ENCODE data around the gene CD300H.
A peak's percentile ranks its signal among the peaks of the same experiment; 100 is the strongest.

CD300H gene

GRCh38 chr17:74547736-74548135 lies 19.6 kb downstream of the CD300H start:
- peak; percentile 69 to 73 for DNase-seq

GRCh38 chr17:74547264-74547663 lies 20.0 kb downstream of the CD300H start:
- DNase-seq = no peak

- no peak for DNase-seq
These were observed 20.7 kb downstream of the CD300H start for GRCh38 chr17:74546586-74546985.

GRCh38 chr17:74545843-74546230 lies 21.5 kb downstream of the CD300H start, which contains the start of gene CD300C:
TSS of gene CD300C (minus strand) at chr17:74546115. CDS start at chr17:74545782, 333 bp downstream.
- DNase-seq = peak; percentile 62 to 83

- no peak for DNase-seq
These were observed 22.1 kb downstream of the CD300H start for GRCh38 chr17:74544991-74545842.

- DNase-seq = no peak
These were observed 23.2 kb downstream of the CD300H start for GRCh38 chr17:74543891-74544760.

- DNase-seq = no peak
These were observed 23.9 kb downstream of the CD300H start for GRCh38 chr17:74543406-74543805.

GRCh38 chr17:74542727-74543383 lies 24.5 kb downstream of the CD300H start:
- no peak for DNase-seq

GRCh38 chr17:74542166-74542565 lies 25.1 kb downstream of the CD300H start:
- no peak for DNase-seq

GRCh38 chr17:74541176-74542111 lies 25.9 kb downstream of the CD300H start:
- DNase-seq = no peak

- DNase-seq = no peak
These were observed 28.0 kb downstream of the CD300H start for GRCh38 chr17:74539281-74539820.

GRCh38 chr17:74536890-74537289 lies 30.4 kb downstream of the CD300H start:
- DNase-seq = no peak

- peak; percentile 100 for DNase-seq
These were observed 35.2 kb downstream of the CD300H start for GRCh38 chr17:74532115-74532514.

GRCh38 chr17:74531231-74531761 lies 36.0 kb downstream of the CD300H start, which contains the start of gene CD300LB:
TSS of gene CD300LB (minus strand) at chr17:74531475. CDS start at chr17:74531350, 125 bp downstream.
- peak in 1 of 2 experiments; percentile 8 for DNase-seq

GRCh38 chr17:74530831-74531150 lies 36.5 kb downstream of the CD300H start:
- no peak for DNase-seq

GRCh38 chr17:74529243-74529642 lies 38.1 kb downstream of the CD300H start:
- DNase-seq = no peak

- peak; percentile 55 to 63 for DNase-seq
These were observed 38.7 kb downstream of the CD300H start for GRCh38 chr17:74528491-74529199.

- DNase-seq = no peak
These were observed 39.6 kb downstream of the CD300H start for GRCh38 chr17:74527756-74528155.

GRCh38 chr17:74527081-74527480 lies 40.2 kb downstream of the CD300H start:
- DNase-seq = no peak

- DNase-seq = no peak
These were observed 40.6 kb downstream of the CD300H start for GRCh38 chr17:74526681-74527080.

All from Kasumi-1 (cell line).